Adipose tissue (tissue), 3 donors: ENCODE data around the gene GYS2. TPM values are rescaled to one million over a fixed set of nuclear protein-coding genes. Genes with fewer than 3 reads are reported as not detected.

Experiments
- H3K27ac ChIP-seq: one replicate; pipeline ENCODE4 v1.5.1; 2013; ENCODE audit warnings: low read depth, low read length
- WGBS, 3 donors: extraction: QIAGEN DNeasy Blood & Tissue Kit; methylation state at CpG; one replicate each; pipeline ENCODE4 v1.1.7; 2013; 5-methylcytosine and 5-hydroxymethylcytosine counted together
- polyA plus RNA-seq, 3 donors: library from polyadenylated mRNA; stranded (reverse); fragments of 200-250 nt; gene quantifications; one replicate each; pipeline ENCODE4 v1.2.3, GENCODE V29; 2013
- donor health status: healthy with polysubstance abuse.
- donor health status: Bipolar disorder and iron deficiency.
- donor health status: healthy.

GYS2 gene
- polyA plus RNA-seq, 3 donors: 0.05 to 1.1 (median 0.56) TPM

- 68 to 86% (median 85%) methylated on average over 5 of the region's 5 CpGs for WGBS, 3 donors
- no peak overlapping the region for H3K27ac ChIP-seq
Measured at GRCh38 chr12:21566223-21566906, 38.3 kb downstream of the GYS2 start.

- no peak overlapping the region for H3K27ac ChIP-seq
- 44 to 77% (median 70%) methylated on average over 2 of the region's 2 CpGs for WGBS, 3 donors
Measured at GRCh38 chr12:21562859-21563258, 41.8 kb downstream of the GYS2 start.

GRCh38 chr12:21561158-21561557 lies 43.5 kb downstream of the GYS2 start:
- H3K27ac ChIP-seq: no peak overlapping the region
- 32 to 53% (median 35%) methylated on average over 2 of the region's 2 CpGs for WGBS, 3 donors

- no peak overlapping the region for H3K27ac ChIP-seq
- 35 to 75% (median 69%) methylated on average over 7 of the region's 7 CpGs for WGBS, 3 donors
Measured at GRCh38 chr12:21559855-21560569, 44.6 kb downstream of the GYS2 start.

GRCh38 chr12:21558100-21558679 lies 46.5 kb downstream of the GYS2 start:
- 77 to 89% (median 78%) methylated on average over 9 of the region's 9 CpGs for WGBS, 3 donors
- H3K27ac ChIP-seq: no peak overlapping the region

- H3K27ac ChIP-seq: no peak overlapping the region
Measured at GRCh38 chr12:21553329-21553675, 51.3 kb downstream of the GYS2 start.

- WGBS, 3 donors: 70 to 74% (median 70%) methylated on average over 6 of the region's 6 CpGs
- no peak overlapping the region for H3K27ac ChIP-seq
Measured at GRCh38 chr12:21552635-21553328, 51.9 kb downstream of the GYS2 start.

- H3K27ac ChIP-seq: no peak overlapping the region
- 38 to 46% (median 45%) methylated on average over 4 of the region's 4 CpGs for WGBS, 3 donors
Measured at GRCh38 chr12:21551841-21552465, 52.7 kb downstream of the GYS2 start.

- WGBS, 3 donors: 64 to 76% (median 72%) methylated on average over 1 of the region's 1 CpG
- H3K27ac ChIP-seq: no peak overlapping the region
Measured at GRCh38 chr12:21547437-21547836, 57.2 kb downstream of the GYS2 start.

GRCh38 chr12:21546716-21547115 lies 57.9 kb downstream of the GYS2 start:
- WGBS, 3 donors: 0 to 28% (median 0%) methylated on average over 1 of the region's 1 CpG
- H3K27ac ChIP-seq: no peak overlapping the region

- H3K27ac ChIP-seq: no peak overlapping the region
Measured at GRCh38 chr12:21545557-21545956, 59.1 kb downstream of the GYS2 start.

GRCh38 chr12:21543151-21543550 lies 61.5 kb downstream of the GYS2 start:
- no peak overlapping the region for H3K27ac ChIP-seq

More at GRCh38 chr12:21545557-21545956, 59.1 kb downstream of the GYS2 start:
- WGBS, 3 donors: 66 to 92% (median 89%) methylated on average over 2 of the region's 2 CpGs

- H3K27ac ChIP-seq: no peak overlapping the region
- WGBS, 3 donors: 33 to 68% (median 42%) methylated on average over 5 of the region's 5 CpGs
Measured at GRCh38 chr12:21542403-21542802, 62.2 kb downstream of the GYS2 start.

- 79 to 95% (median 94%) methylated on average over 6 of the region's 6 CpGs for WGBS, 3 donors
- H3K27ac ChIP-seq: no peak overlapping the region
Measured at GRCh38 chr12:21541773-21542172, 62.9 kb downstream of the GYS2 start.

GRCh38 chr12:21539797-21540196 lies 64.8 kb downstream of the GYS2 start:
- no peak overlapping the region for H3K27ac ChIP-seq

GRCh38 chr12:21538061-21538653 lies 66.5 kb downstream of the GYS2 start:
- 89 to 91% (median 90%) methylated on average over 5 of the region's 5 CpGs for WGBS, 3 donors
- H3K27ac ChIP-seq: no peak overlapping the region

- no peak overlapping the region for H3K27ac ChIP-seq
- 49 to 90% (median 89%) methylated on average over 2 of the region's 2 CpGs for WGBS, 3 donors
Measured at GRCh38 chr12:21529456-21529855, 75.2 kb downstream of the GYS2 start.

GRCh38 chr12:21528953-21529352 lies 75.7 kb downstream of the GYS2 start:
- WGBS, 3 donors: 31 to 81% (median 77%) methylated on average over 5 of the region's 5 CpGs
- H3K27ac ChIP-seq: no peak overlapping the region
